ENCODE data around the gene C6orf89.
"Not testable (repeated sequence)": the region's sequence is repeated elsewhere in the genome, so short reads cannot be mapped to it uniquely, and the experiment has no call there.

Gene C6orf89

DNA sequence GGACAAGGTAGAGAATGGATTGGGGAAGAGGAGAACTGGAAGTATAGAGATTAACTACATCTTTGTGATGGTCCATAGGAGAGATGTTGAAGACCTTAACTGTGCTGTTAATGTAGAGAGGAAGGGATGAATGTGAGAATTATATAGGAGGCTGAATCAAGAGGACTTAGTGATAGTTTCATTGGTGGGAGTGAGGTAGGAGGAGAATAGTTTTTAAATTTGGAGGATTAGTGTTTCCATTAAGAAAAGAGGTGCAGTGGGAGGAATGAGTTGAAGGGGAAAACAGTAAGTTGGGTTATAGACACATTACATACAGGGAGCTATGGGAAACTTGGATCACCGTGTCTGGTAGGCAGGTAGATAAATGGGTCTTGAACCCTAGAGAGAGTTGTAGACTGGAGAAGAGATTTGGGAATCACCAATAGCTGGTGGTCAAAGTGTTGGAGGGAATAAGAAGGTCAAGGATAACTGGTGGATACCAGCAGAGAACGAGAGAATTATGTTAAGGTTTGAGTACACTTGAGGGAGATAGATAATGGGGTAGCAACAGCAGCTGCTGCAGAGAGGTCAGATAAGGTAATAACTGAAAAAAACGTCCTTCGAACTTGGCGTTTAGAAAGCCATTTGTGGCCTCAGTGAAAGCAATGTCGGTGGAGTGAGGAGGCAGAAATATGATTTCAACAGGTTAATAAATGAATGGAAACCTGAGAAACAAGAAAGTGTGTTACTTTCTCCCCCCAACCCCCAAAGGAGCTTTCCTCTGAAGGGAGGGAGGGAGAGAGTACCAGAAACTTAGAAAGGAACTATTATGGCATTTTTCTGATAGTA lies 3.1 kb downstream of the C6orf89 start:
- DNase-seq: no peak

- no peak for DNase-seq
These were observed 4.4 kb downstream of the C6orf89 start for GRCh38 chr6:36890112-36890663.

GRCh38 chr6:36891153-36891552 lies 5.4 kb downstream of the C6orf89 start:
- not testable (repeated sequence) for DNase-seq

DNA sequence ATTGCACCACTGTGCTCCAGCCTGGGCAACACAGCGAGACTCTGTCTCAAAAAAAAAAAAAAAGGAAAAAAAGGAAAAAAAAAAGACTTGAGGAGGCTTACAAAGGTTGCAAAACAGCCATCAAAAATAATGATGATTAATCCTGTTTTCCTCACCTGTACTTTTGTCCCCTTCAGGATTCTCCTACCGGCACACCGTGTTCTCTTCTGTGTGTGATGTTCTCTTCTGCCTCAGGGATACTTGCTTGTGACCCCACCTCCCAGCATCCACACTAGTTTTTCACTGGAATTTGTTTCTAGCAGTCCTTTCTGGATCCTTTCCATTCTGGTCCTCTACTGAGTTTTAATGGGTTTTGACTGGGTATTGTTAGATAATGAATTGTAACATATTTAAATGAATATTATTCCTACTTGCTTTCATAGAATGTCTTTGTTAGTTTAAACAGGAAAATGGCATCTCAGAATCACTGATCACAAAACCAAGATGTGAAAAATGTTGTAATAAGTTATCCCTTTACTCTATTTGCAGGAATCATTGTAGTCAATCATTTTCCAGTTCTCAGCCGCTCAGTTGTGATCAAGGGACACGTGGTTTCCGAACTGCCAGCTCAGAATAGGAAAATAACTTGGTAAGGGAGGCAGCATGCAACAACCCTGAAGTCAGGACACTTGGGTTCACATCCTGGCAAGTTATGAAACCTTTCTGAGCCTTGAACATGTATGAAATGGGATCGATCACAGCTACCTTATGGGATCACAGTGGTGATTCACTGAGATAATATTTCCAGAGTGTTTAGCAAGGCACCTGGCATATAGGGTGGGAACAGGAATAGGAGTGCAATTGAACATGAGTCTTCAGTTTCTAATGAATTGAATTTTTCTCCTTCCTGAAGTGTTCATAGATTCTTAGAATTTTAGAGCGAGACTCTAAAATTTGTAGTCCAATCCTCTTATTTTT lies 8.5 kb downstream of the C6orf89 start:
- DNase-seq: no peak

DNA sequence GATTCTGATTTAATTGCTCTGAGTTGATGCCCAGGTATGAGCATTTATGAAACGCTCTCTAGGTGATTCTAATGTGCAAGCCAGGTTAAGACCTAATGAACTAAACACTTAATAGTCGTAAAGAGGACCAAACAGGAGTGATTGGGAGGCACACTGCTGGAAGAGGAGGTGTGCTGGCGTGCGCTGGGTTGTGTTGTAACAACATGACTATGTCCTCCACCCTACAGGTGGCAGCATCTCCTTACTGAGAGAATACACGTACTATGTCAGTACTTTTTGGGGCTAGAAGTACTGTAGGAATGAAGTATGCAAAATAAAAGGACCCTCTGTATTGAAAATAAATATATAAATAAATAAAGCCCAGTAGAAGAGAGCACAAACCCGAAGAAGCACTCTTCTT lies 11.9 kb downstream of the C6orf89 start:
- DNase-seq: no peak

- no peak for DNase-seq
These were observed 18.4 kb downstream of the C6orf89 start for GRCh38 chr6:36904114-36904513.

GRCh38 chr6:36904851-36905393 lies 19.2 kb downstream of the C6orf89 start:
- DNase-seq: no peak

- no peak for DNase-seq
These were observed 21.0 kb downstream of the C6orf89 start for GRCh38 chr6:36906539-36907325.

DNA sequence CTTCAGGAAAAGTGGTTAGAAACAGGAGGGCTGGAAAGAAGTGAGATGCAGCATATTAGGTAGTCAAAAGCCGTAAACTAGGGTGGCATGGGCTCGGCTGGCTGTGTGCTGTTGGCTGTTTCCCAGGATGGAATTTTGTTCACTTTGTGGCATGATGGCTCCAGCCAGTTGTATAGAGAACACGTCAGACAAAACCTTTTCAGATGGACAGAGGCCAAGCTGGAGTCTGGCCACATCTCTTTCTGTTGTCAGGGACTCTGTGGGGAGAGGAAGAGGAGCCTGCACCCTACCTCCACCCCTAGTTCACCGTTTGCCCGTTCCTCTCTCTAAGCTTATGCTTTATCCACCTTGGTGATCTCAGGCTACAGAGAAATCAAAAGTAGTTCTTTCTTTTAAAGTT lies 22.0 kb downstream of the C6orf89 start:
- no peak for DNase-seq

- DNase-seq: no peak
These were observed 23.0 kb downstream of the C6orf89 start for GRCh38 chr6:36908747-36909146.

GRCh38 chr6:36912030-36912454 lies 26.3 kb downstream of the C6orf89 start:
- peak; percentile 62 for DNase-seq

DNA sequence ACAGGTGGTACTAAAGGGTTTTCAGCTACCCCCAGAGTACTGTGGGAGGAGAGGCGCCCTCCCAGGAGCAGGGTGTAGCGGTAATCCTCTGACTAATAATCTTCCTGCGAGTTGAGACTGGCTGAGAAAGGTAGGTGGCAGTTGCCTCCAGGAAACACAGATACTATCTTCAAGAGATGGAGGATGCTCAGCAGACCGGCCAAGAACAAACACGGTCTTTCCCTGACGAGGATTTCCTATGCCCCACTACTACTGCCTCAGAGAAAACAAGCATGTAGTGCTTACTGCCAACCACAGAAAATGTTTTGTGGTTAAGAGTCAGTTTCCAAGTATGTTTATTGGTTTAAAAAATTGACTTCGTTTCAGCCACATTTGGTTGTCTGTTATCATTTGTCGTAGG lies 26.8 kb downstream of the C6orf89 start:
- DNase-seq: peak; percentile 70

GRCh38 chr6:36913082-36913481 lies 27.3 kb downstream of the C6orf89 start:
- no peak for DNase-seq

DNA sequence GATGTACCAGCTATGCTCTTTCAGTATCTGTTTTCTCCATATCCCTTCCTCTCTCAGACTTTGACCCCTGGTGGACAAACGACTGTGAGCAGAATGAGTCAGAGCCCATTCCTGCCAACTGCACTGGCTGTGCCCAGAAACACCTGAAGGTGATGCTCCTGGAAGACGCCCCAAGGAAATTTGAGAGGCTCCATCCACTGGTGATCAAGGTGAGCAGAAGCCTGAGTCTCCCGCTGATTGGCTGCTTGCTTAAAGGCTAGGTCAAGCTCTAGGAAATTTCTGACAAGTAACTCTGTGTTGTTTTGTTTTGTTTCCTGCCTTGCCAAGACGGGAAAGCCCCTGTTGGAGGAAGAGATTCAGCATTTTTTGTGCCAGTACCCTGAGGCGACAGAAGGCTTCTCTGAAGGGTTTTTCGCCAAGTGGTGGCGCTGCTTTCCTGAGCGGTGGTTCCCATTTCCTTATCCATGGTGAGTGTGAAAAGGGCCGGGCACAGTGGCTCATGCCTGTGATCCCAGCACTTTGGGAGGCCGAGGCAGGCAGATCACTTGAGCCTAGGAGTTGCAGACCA lies 28.6 kb downstream of the C6orf89 start:
- peak; percentile 36 for DNase-seq

DNA sequence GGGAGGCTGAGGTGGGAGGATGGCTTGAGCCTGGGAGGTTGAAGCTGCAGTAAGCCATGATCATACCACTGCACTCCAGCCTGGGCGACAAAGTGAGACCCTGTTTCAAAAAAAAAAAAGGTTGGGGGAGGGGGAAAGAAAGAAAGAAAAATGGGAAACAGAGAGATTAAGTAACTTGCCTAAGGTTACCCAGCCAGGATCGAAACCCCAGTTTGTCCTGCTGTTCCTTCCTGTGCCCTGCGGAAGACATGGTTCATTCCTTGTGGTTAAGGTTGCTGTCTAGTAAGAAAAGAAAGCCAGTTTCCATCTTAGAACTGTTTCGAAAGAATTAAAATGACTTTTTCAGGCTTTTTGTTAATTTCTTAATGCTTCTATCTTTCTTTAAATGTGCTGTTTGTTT lies 29.8 kb downstream of the C6orf89 start:
- no peak for DNase-seq

DNA sequence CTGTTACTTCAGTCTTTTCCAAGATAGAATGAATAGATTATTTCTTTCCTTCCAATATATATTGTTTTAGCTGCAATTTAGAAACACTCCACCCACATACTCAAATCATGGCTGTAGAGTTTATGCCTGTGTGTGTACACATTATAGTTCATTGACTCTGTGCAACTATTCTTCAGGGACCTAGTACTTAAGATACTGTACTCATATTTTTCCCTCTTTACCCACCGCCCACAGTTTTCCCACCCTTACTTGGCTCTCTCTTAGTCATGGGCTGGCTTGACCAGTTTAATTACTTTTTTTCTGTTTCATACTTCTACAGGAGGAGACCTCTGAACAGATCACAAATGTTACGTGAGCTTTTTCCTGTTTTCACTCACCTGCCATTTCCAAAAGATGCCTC lies 30.4 kb downstream of the C6orf89 start:
- DNase-seq: no peak

GRCh38 chr6:36917541-36918193 lies 31.9 kb downstream of the C6orf89 start:
- DNase-seq: no peak

- no peak for DNase-seq
These were observed 34.3 kb downstream of the C6orf89 start for GRCh38 chr6:36920049-36920448.

- DNase-seq: no peak
These were observed 34.8 kb downstream of the C6orf89 start for GRCh38 chr6:36920546-36920945.

- DNase-seq: no peak
These were observed 38.4 kb downstream of the C6orf89 start for GRCh38 chr6:36924131-36924530.

- no peak for DNase-seq
These were observed 39.1 kb downstream of the C6orf89 start for GRCh38 chr6:36924778-36925374.
